ENCODE data around the gene HOOK1.

- no peak for TF ChIP-seq CTCF (IDR thresholded peaks at IDR 0.05; ENCODE audit: low read depth, low read length)
- no peak for TF ChIP-seq POLR2A (IDR thresholded peaks at IDR 0.05; ENCODE audit: extremely low read depth, insufficient read length)
These were observed 92.2 kb downstream of the HOOK1 start for GRCh38 chr1:59906931-59907330.
